LNCAP (cell line): Measurements from ENCODE around the gene FOLR1.

ENCODE experiments used
- CTCF ChIP-seq: fragments of 450-650 bp; IDR thresholded peaks from 2 replicates; pipeline ENCODE4 v1.5.1; 2017; ENCODE audit warnings: mild to moderate bottlenecking

The FOLR1 gene

DNA sequence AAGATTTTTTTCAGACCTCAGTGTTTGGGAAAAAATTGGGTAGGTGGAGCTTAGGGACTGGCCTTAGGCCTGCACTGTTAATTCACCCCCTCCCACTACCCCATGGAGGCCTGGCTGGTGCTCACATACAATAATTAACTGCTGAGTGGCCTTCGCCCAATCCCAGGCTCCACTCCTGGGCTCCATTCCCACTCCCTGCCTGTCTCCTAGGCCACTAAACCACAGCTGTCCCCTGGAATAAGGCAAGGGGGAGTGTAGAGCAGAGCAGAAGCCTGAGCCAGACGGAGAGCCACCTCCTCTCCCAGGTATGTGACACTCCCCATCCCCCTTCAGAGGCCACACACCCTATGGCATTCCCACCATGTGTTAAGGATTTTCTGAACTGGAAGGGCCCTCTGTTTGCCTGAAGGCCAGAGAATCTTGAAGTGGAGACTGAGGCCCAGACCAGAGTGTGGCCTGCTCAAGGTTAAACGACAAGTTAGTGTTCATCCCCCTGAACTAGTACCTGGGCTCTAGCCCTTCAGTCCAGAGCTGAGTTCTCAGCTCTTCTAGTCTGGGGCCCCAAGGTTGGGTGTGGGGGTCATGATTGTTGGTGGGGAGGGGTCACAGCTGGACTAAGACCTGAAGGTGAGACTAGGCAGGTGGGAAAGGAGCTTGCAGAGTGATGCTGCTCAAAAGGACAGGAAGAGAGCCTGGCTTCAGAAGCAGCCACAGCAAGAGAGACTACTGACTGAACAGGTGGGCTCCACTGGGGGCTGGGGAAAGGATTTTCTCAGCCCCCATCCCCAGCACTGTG, 2.3 kb upstream of the FOLR1 start:
- TF ChIP-seq CTCF: no peak

GRCh38 chr11:72190631-72191071, 1.3 kb upstream of the FOLR1 start:
- no peak for TF ChIP-seq CTCF

DNA sequence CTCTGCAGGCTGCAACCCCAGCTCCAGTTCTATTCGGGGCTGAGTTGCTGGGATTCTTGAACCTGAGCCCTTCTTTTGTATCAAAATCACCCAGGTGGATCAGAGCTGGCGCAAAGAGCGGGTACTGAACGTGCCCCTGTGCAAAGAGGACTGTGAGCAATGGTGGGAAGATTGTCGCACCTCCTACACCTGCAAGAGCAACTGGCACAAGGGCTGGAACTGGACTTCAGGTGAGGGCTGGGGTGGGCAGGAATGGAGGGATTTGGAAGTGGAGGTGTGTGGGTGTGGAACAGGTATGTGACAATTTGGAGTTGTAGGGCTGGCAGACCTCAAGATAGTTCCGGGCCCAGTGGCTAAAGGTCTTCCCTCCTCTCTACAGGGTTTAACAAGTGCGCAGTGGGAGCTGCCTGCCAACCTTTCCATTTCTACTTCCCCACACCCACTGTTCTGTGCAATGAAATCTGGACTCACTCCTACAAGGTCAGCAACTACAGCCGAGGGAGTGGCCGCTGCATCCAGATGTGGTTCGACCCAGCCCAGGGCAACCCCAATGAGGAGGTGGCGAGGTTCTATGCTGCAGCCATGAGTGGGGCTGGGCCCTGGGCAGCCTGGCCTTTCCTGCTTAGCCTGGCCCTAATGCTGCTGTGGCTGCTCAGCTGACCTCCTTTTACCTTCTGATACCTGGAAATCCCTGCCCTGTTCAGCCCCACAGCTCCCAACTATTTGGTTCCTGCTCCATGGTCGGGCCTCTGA, 3.8 kb downstream of the FOLR1 start:
- no peak for TF ChIP-seq CTCF

GRCh38 chr11:72202571-72202970, 10.6 kb downstream of the FOLR1 start:
- TF ChIP-seq CTCF: no peak

DNA sequence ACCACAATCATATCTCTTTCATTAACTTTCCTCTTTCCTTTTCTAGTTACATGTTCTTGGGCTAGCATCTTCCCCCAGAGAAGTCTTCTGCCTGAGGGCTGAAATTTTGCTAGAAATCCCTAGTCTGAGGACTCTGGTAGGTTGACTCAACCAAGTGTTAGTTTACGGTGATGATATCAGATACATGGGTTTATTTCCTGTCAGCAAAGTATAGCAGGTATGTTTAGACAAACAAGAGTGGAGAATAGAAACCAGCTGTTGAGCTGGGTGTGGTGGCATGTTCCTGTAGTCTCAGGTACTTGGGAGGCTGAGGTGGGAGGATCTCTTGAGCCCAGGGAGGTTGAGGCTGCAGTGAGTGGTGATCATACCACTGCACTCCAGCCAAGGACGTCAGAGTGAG, 11.2 kb downstream of the FOLR1 start:
- no peak for TF ChIP-seq CTCF

DNA sequence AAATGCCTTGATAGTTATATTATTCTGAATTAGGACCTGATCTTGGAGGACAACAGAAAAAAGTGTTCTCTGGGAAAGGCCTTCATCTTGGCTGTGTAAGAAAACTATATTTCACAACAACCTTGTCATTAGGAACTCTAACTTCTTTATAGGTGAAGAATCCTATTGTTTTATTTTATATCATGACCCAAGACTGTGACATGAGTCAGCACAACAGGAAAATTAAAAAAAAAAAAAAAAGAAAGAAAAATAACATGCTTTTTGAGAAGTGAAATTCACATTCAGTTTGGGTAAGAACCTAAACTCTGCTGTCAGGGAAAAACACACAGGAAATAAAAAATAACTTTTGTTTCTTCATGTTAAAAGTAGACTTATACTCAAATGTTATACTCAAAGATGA, 12.9 kb downstream of the FOLR1 start:
- no peak for TF ChIP-seq CTCF

DNA sequence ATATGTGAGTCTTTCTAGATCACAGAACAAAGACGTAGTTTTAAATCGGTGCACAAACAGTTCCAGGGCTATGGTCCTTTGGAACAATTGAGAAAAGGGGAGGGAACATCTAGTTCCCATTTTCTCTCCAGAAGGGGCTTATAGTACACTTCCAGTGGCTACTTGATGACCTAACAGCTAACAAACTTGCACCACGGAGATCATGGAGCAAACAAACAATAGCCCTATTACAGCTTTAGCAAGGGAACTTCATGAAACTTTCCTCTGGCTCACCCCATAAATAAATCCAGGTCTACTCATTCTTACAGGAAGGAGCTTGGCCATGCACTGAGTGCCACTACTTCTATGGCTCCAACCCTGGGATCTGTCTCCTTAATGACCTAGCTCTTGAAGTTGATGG, 16.3 kb downstream of the FOLR1 start:
- TF ChIP-seq CTCF: no peak
